Panc1 (cell line): ENCODE results near the gene KIF20A. TPM values are rescaled to one million over a fixed set of nuclear protein-coding genes. Genes with fewer than 3 reads are reported as not detected.

Source experiments
- ATAC-seq: fragments of 200-7000 bp; cut with Tn5 transposase; 2 replicates; pipeline ENCODE4 v1.9.1; 2020; ENCODE audit warnings: mild to moderate bottlenecking, moderate library complexity
- BruUV-seq: library from RNA; stranded (reverse); fragments of 400-500 nt; replicated peaks from 2 replicates; lab custom pipeline; 2021; lab: Mats Ljungman, UMichigan
- CTCF ChIA-PET: fragments of 300-600 bp; sonication (Branson Sonifier 250); formaldehyde crosslinking; loops from one replicate; lab custom pipeline; 2022; ENCODE audit warnings: antibody characterized with exemption; lab: Charles Lee
- POLR2A ChIA-PET: fragments of 300-600 bp; sonication (Branson Sonifier 250); formaldehyde crosslinking; loops from one replicate; lab custom pipeline; 2022; ENCODE audit warnings: antibody characterized with exemption; lab: Charles Lee
- DNase-seq: peaks from one replicate; pipeline ENCODE4 v3.0.0-alpha.2; 2010; ENCODE audit warnings: low read depth, low spot score
- H3K27ac ChIP-seq: 2 replicates; pipeline ENCODE4 v1.5.1; 2011; ENCODE audit warnings: mild to moderate bottlenecking, low read length, inconsistent platforms
- H3K27me3 ChIP-seq: fragments of 200-500 bp; sonication (Bioruptor generic); 2 replicates; pipeline ENCODE4 v1.6.0; 2014; ENCODE audit warnings: low read length, inconsistent platforms; ENCODE audit not compliant: control insufficient read depth, insufficient read depth
- H3K36me3 ChIP-seq: fragments of 200-500 bp; sonication (Bioruptor generic); 2 replicates; pipeline ENCODE4 v1.5.1; 2014; ENCODE audit warnings: inconsistent platforms, mild to moderate bottlenecking, low read length, moderate library complexity; ENCODE audit not compliant: control insufficient read depth, insufficient read depth
- H3K4me1 ChIP-seq: 2 replicates; pipeline ENCODE4 v1.5.1; 2011; ENCODE audit warnings: inconsistent platforms, mild to moderate bottlenecking, low read length, moderate library complexity; ENCODE audit not compliant: control insufficient read depth, insufficient read depth
- H3K4me3 ChIP-seq, 2 experiments: 2 replicates each; pipeline ENCODE4 v1.5.1; 2011 to 2012; ENCODE audit warnings: low read depth in 2 of 2, low read length in 2 of 2, mild to moderate bottlenecking in 2 of 2, inconsistent platforms in 1 of 2, moderate library complexity in 1 of 2
- H3K9me3 ChIP-seq: fragments of 200-500 bp; sonication (Bioruptor generic); 2 replicates; pipeline ENCODE4 v1.5.1; 2014; ENCODE audit warnings: low read depth, mild to moderate bottlenecking, inconsistent platforms, low read length, moderate library complexity; ENCODE audit not compliant: control insufficient read depth, insufficient read depth
- CTCF ChIP-seq: fragments of 450-650 bp; IDR thresholded peaks from 2 replicates; pipeline ENCODE4 v1.5.1; 2017; ENCODE audit warnings: mild to moderate bottlenecking
- POLR2AphosphoS5 ChIP-seq: IDR thresholded peaks from 2 replicates; pipeline ENCODE4 v1.6.1; 2012; ENCODE audit warnings: mild to moderate bottlenecking, low read depth, low read length, moderate library complexity
- REST ChIP-seq, 2 experiments: IDR thresholded peaks; 2 replicates each; pipeline ENCODE4 v1.6.1; 2011 to 2012; ENCODE audit warnings: low read depth in 2 of 2, control low read depth in 1 of 2, low read length in 1 of 2, mild to moderate bottlenecking in 1 of 2, moderate library complexity in 1 of 2; ENCODE audit not compliant: insufficient read depth in 1 of 2
- SIN3A ChIP-seq: IDR thresholded peaks from 2 replicates; pipeline ENCODE4 v1.6.1; 2012; ENCODE audit warnings: low read depth, mild to moderate bottlenecking, low read length, moderate library complexity, borderline replicate concordance; ENCODE audit not compliant: insufficient read depth
- TCF7L2 ChIP-seq: IDR thresholded peaks from 2 replicates; pipeline ENCODE4 v1.6.1; 2011; ENCODE audit warnings: mild to moderate bottlenecking, low read depth, low read length, inconsistent platforms
- in situ Hi-C: cut with HindIII; loops from 2 replicates; pipeline ENCODE4 v1.10.0; 2016; ENCODE audit warnings: low sequenced_read_pairs, low pct_unique_long_range_greater_than_20kb
- intact Hi-C: fragments of 100-400 bp; cut with micrococcal nuclease; formaldehyde crosslinking; loops from one replicate; pipeline ENCODE4 v1.10.0; 2022; ENCODE audit not compliant: unreplicated experiment
- total RNA-seq: library from RNA; stranded (reverse); gene quantifications from one replicate; pipeline ENCODE4 v1.2.1, GENCODE V29; 2021; ENCODE audit not compliant: unreplicated experiment

Gene KIF20A
- total RNA-seq, 1 experiment from 2014 or later = 55.4 TPM

- Histone ChIP-seq H3K4me3 (no peak overlapping the region), H3K27ac (no peak overlapping the region), H3K9me3 (no peaks in the 10 kb centered on the region), H3K4me1 (no peaks in the 10 kb centered on the region), H3K36me3 (peaks cover 43% of the 10 kb centered on the region), H3K27me3 (no peaks in the 10 kb centered on the region)
- ATAC-seq = no peak
- in situ Hi-C loops (no loop called here), intact Hi-C loops (no loop called here)
- POLR2A ChIA-PET = no interaction called here
- BruUV-seq = no TSS peak
- CTCF ChIA-PET = no interaction called here
- TF ChIP-seq REST (IDR thresholded peaks at IDR 0.05; ENCODE audit: insufficient read depth in 1 of 2, low read depth in 2 of 2, low read length in 1 of 2) = no peak
- no peak for TF ChIP-seq CTCF
- TF ChIP-seq SIN3A = no peak
- no peak for TF ChIP-seq POLR2AphosphoS5
- no peak for TF ChIP-seq TCF7L2
- no peak for DNase-seq
Measured at GRCh38 chr5:138159666-138160065, 19.2 kb upstream of the KIF20A start.

- H3K4me3 ChIP-seq = no peak overlapping the region
- no peak for DNase-seq
- BruUV-seq = no TSS peak
- no peak overlapping the region for H3K27ac ChIP-seq
- H3K9me3 ChIP-seq = no peaks in the 10 kb centered on the region
- H3K27me3 ChIP-seq = no peaks in the 10 kb centered on the region
- ChIA-PET CTCF (no interaction called here), POLR2A (no interaction called here)
- intact Hi-C loops = no loop called here
- no peaks in the 10 kb centered on the region for H3K4me1 ChIP-seq
- no peak for ATAC-seq
- H3K36me3 ChIP-seq = peaks cover 47% of the 10 kb centered on the region
- in situ Hi-C loops = no loop called here
- TF ChIP-seq TCF7L2 (no peak), CTCF (no peak), SIN3A (no peak), POLR2AphosphoS5 (no peak), REST (IDR thresholded peaks at IDR 0.05; ENCODE audit: insufficient read depth in 1 of 2, low read depth in 2 of 2, low read length in 1 of 2) (no peak)
Measured at GRCh38 chr5:138160706-138161105, 18.2 kb upstream of the KIF20A start.
